ENCODE measurements around the gene KRTAP10-11.
"Not testable (repeated sequence)": the region's sequence is repeated elsewhere in the genome, so short reads cannot be mapped to it uniquely, and the experiment has no call there.

Gene KRTAP10-11

GRCh38 chr21:44677881-44678280, 31.7 kb downstream of the KRTAP10-11 start:
- no peak for TF ChIP-seq CTCF (IDR thresholded peaks at IDR 0.05; ENCODE audit: low read depth, low read length, missing control alignments)

GRCh38 chr21:44681152-44681551, 34.9 kb downstream of the KRTAP10-11 start:
- H3K4me3 ChIP-seq (ENCODE audit: low read depth, low read length) = no peak overlapping the region
- DNase-seq (ENCODE audit: low read depth) = no peak
- no peak for TF ChIP-seq CTCF (IDR thresholded peaks at IDR 0.05; ENCODE audit: low read depth, low read length, missing control alignments)

More at GRCh38 chr21:44677881-44678280, 31.7 kb downstream of the KRTAP10-11 start:
- H3K4me3 ChIP-seq (ENCODE audit: low read depth, low read length) = no peak overlapping the region
- no peak for DNase-seq (ENCODE audit: low read depth)

- H3K4me3 ChIP-seq (ENCODE audit: low read depth, low read length) = no peak within 1 kb of the TSS
- DNase-seq (ENCODE audit: low read depth) = no peak
- no peak for TF ChIP-seq CTCF (IDR thresholded peaks at IDR 0.05; ENCODE audit: low read depth, low read length, missing control alignments)
These were observed 35.8 kb downstream of the KRTAP10-11 start, which contains the start of gene KRTAP12-1 for GRCh38 chr21:44681861-44682579. KRTAP12-1 (minus strand) TSS chr21:44682163; CDS start chr21:44682123, 40 bp downstream.

GRCh38 chr21:44682580-44683151, 36.5 kb downstream of the KRTAP10-11 start:
- no peak for DNase-seq (ENCODE audit: low read depth)
- TF ChIP-seq CTCF (IDR thresholded peaks at IDR 0.05; ENCODE audit: low read depth, low read length, missing control alignments) = no peak
- no peak overlapping the region for H3K4me3 ChIP-seq (ENCODE audit: low read depth, low read length)

GRCh38 chr21:44684077-44684476, 37.9 kb downstream of the KRTAP10-11 start:
- no peak overlapping the region for H3K4me3 ChIP-seq (ENCODE audit: low read depth, low read length)
- no peak for DNase-seq (ENCODE audit: low read depth)
- no peak for TF ChIP-seq CTCF (IDR thresholded peaks at IDR 0.05; ENCODE audit: low read depth, low read length, missing control alignments)

GRCh38 chr21:44684483-44684882, 38.3 kb downstream of the KRTAP10-11 start:
- no peak for DNase-seq (ENCODE audit: low read depth)
- no peak for TF ChIP-seq CTCF (IDR thresholded peaks at IDR 0.05; ENCODE audit: low read depth, low read length, missing control alignments)
- no peak overlapping the region for H3K4me3 ChIP-seq (ENCODE audit: low read depth, low read length)

GRCh38 chr21:44685050-44685449, 38.8 kb downstream of the KRTAP10-11 start:
- DNase-seq (ENCODE audit: low read depth); H3K4me3 ChIP-seq (ENCODE audit: low read depth, low read length): not testable (repeated sequence)
